GM19324 (cell line): ENCODE results near the gene TAF1C.
"Not testable (repeated sequence)": the region's sequence is repeated elsewhere in the genome, so short reads cannot be mapped to it uniquely, and the experiment has no call there.

Experiments used
- ATAC-seq: cut with Tn5 transposase; IDR thresholded peaks from one replicate; pipeline ENCODE4 v1.9.1; 2021; ENCODE audit warnings: mild to moderate bottlenecking, moderate library complexity; ENCODE audit not compliant: unreplicated experiment, low FRiP score

Gene TAF1C

GRCh38 chr16:84212631-84213030 lies 25.8 kb upstream of the TAF1C start:
- ATAC-seq: no peak

GRCh38 chr16:84212154-84212553 lies 25.3 kb upstream of the TAF1C start:
- no peak for ATAC-seq

- no peak for ATAC-seq
Observed at GRCh38 chr16:84209989-84210388, 23.1 kb upstream of the TAF1C start.

- no peak for ATAC-seq
Observed at GRCh38 chr16:84207879-84208278, 21.0 kb upstream of the TAF1C start.

- ATAC-seq: no peak
Observed at GRCh38 chr16:84207251-84207650, 20.4 kb upstream of the TAF1C start.

- ATAC-seq: no peak
Observed at GRCh38 chr16:84205976-84206691, 19.3 kb upstream of the TAF1C start.

GRCh38 chr16:84205123-84205522 lies 18.3 kb upstream of the TAF1C start:
- not testable (repeated sequence) for ATAC-seq

- not testable (repeated sequence) for ATAC-seq
Observed at GRCh38 chr16:84204551-84204950, 17.7 kb upstream of the TAF1C start.

- ATAC-seq: no peak
Observed at GRCh38 chr16:84199861-84200260, 13.0 kb upstream of the TAF1C start.

GRCh38 chr16:84199097-84199496 lies 12.2 kb upstream of the TAF1C start:
- no peak for ATAC-seq

- ATAC-seq: no peak
Observed at GRCh38 chr16:84198401-84198800, 11.5 kb upstream of the TAF1C start.

- no peak for ATAC-seq
Observed at GRCh38 chr16:84197466-84198128, 10.7 kb upstream of the TAF1C start.

- ATAC-seq: no peak
Observed at GRCh38 chr16:84196727-84197394, 10.0 kb upstream of the TAF1C start.

- no peak for ATAC-seq
Observed at GRCh38 chr16:84196101-84196500, 9.2 kb upstream of the TAF1C start.

- ATAC-seq: no peak
Observed at GRCh38 chr16:84195201-84196093, 8.6 kb upstream of the TAF1C start.

GRCh38 chr16:84194470-84195200 lies 7.8 kb upstream of the TAF1C start:
- no peak for ATAC-seq

GRCh38 chr16:84194018-84194417 lies 7.2 kb upstream of the TAF1C start:
- ATAC-seq: no peak

- no peak for ATAC-seq
Observed at GRCh38 chr16:84193480-84193879, 6.6 kb upstream of the TAF1C start.

- no peak for ATAC-seq
Observed at GRCh38 chr16:84191466-84191865, 4.6 kb upstream of the TAF1C start.
